Right kidney (tissue), 1 donor: ENCODE data around the gene GMDS.

Experiments
- DNase-seq: peaks from one replicate; pipeline ENCODE4 v3.0.0-alpha.2; 2016

Gene GMDS

DNA sequence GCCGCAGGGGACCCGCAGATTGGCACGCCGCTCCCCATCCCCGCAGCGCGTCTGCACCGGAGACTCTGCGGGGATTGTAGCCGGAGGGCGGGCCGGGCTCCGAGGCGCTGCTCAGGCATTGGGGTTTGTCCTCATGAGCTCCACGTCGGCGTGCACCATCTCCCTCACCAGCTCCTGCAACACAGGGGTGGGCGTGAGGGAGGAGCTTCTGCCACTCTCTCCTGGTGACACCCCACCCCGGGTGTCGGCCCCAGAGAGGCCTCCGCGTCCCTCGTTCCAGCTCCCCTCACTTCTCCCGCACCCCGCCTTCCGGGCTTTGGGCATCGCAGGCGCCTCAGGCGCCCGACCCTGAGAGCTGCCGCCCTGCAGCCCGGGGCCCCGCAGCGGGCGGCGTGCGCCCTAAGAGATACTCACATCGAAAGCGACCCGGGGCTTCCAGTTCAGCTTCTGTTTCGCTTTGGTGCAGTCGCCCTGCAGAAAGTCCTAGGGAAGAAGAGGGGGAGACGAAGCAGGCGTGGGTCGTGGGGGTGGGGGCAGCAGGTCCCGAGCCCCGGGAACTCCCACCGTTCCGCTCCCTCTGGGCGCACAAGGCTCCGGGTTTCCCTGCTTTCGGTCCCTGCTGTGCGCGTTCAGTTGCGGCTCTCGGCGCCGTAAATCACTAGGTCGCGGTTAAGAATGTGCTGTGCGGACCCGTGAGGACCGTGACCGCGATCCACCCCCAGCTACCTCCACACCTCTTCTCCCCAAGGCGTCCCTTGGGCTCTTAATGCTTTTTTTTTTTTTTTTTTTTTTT is 621.2 kb downstream of the GMDS start:
- peak; percentile 83 for DNase-seq

- no peak for DNase-seq
Observed at GRCh38 chr6:1623769-1624057, 621.7 kb downstream of the GMDS start.

DNA sequence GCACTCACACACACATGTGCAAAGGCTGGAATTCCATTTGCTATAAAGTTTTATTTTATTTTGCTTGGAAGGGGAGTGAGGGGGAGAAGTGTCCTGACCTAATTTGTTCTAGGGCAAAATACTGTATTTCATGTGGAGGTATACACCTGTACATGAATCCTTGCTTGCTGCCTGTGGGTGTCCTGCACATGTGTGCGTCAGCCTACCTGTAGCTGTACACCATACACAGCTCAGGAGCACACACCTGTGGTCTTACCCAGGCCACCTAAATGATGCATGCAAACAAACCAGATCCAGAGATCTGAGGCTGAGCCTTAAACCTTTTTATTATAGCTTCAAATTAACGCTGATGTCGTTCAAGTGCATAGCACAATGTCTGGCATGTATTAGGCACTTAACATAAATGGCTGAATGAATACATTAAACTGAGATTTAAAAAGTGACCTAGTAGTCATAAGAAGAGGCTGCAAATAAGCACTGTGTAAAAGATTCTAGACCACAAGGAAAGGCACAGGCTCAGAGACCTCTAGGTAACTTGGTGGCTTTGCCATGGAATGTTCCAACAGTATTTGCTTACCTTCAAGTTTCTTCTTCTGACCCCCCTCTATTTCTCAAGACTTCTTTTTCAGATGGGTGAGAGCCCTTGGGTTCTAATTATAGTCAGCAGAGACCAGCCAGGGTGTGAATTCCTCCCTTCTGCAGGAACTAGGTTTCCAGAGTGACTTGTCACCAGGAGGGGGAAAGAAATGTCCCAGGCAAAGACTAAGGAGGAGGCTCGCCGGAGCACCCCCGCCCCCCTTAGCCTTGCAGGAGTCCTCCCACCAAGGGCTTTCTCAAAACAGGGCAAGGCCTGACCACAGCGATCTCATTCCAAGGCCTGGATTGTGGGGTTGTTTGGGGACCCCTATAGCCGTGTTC is 622.3 kb downstream of the GMDS start:
- peak; percentile 66 for DNase-seq

DNA sequence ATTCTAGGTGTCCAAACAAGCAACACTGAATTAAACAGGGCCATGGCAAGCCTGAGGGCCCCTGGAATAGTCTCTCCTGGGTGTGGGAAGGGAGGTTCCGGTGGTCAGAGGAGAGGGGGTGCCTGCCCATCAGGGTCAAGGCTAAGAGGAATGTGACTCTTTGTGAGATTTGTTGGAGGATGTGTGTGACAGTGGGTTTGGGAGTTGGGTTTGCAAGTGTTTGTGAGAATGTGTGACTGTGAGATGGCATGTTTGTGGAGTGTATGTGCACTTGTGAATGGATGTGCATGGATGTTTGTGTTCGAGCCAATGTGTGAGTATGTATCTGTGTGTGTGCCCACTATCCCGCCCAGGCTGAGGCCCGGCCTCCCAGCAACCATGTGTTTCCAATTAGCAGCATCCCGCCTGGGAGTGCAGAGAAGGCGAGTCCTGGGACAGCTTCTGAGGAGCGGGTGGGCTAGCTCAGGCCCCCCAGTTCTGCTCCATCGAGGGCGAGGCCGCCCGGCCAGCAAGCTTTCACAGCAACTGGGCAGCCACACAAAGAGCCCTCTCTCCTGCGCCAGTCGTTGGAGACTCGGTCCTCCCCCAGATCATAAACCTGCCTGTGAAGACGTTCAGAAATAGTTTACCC is 623.1 kb downstream of the GMDS start:
- DNase-seq: peak; percentile 68

- peak; percentile 58 for DNase-seq
Observed at GRCh38 chr6:1621070-1621701, 624.2 kb downstream of the GMDS start.

GRCh38 chr6:1620504-1621069 is 624.8 kb downstream of the GMDS start:
- DNase-seq: no peak

DNA sequence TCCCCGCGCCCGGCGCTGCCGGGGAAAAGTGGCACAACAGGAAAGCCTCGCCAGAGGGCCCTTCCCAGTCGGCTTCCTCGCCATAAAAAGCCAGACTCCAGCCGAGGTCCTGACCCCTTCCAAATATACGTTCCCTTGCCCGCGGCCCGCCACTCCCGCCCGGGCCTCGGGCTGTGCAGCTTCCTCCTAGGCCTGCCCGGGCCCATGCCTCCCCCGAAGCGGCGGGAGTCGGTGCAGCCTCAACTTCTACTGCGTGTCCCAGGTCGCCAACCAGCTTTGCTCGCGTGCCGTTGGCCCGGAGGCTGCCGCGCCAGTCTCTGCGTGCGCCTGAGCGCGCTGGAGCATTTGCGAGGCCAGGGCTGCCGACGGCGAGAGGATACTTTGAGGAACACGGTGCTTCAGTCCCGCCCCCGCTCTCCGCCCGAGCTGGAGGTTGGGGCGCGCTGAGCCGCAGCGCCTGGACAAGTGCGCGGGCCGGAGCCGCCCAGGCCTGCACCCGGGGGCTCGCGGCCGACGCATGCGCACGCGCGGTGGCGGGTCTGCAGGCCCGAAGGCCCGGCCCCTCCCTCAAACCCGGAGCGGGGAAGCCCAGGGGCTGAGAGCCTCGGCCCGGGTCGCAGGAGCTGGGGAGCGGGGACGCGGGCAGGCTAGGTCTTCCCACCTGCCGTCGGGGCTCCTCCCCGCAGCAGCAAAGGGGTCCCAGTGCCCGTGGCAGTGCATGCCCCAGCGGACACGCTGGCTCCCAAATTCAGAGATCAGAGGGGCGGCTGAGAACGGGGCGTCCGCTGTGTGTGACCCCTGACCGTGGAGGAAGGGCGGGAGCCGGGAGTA is 625.5 kb downstream of the GMDS start:
- peak; percentile 83 for DNase-seq

- DNase-seq: peak; percentile 73
Observed at GRCh38 chr6:1619098-1619672, 626.2 kb downstream of the GMDS start.

GRCh38 chr6:1618311-1619097 is 626.9 kb downstream of the GMDS start:
- DNase-seq: peak; percentile 44

DNA sequence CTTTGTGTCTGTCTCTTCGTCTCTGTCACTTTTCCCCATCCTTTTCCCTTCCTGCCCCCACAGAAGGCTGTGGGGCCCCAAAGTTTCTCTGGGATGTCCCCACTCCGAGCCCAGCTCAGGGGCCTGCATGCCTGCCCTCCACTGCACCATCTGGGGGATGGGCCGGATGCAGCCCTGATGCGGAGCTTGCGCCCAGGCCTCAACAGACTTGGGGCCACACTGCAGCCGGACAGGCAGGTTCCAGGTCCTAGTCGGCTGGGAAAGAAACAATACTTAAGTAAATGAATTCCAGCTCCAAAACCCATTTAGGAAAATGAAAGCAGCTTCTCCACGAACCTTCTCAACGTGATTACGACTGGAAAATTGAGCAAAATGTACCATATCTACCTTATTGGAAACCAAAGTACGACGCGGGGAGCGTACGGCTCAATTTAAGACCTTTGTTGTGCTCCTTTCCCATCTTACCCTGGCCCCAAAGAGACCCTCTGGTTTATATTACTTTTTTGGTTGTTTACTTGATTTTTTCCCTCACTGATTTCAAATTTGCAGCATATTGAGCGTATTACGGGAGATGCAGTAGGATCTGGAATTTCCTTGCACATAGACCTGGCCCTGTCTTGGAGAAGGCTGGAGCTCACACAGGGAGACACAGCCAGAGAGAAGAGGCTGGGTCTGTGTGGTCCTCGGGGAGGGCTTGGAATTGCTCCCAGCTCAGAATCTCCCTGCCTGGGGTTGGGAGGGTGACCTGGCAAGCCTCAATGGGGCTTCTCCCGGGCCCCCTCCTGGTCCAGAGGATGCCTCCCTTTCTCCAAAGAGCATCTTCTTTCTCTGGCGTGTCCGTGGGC is 627.7 kb downstream of the GMDS start:
- peak; percentile 47 for DNase-seq

DNA sequence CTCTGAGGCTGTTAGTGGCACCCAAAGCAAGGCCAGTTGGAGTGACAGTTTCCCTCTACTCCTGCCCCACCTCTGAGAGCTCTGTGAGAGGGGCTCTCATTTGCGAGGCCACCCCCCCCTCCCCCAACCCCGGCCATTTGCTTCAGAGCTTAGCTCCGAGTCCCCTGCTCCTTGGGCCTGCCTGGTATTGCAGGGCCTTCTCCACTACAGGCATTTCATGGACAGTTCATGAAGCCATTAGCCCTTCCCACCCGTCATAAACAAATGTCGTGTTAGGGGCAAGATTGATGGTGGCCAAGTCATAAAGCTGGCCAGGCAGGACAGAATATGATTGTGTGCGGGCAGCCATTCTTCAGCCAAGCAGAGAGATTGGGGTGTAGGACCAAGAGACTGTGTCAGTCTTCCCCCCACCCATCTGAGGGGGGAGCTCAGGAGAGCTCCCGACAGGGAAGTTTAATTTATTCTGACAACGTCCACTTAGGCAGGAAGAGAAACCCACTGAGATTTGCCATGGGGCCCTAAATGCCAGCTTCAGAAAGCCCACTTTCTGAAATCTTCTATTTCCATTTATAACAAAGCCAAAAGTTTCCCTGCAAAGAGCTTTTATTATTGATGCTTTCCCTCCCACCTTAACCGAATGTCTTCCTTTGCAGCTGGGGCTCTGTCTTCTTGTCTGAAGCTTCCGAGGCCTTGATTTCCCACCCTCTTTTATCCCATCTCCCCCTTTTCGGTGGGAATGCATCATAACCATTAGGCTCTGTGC is 628.5 kb downstream of the GMDS start:
- DNase-seq: peak; percentile 46

DNA sequence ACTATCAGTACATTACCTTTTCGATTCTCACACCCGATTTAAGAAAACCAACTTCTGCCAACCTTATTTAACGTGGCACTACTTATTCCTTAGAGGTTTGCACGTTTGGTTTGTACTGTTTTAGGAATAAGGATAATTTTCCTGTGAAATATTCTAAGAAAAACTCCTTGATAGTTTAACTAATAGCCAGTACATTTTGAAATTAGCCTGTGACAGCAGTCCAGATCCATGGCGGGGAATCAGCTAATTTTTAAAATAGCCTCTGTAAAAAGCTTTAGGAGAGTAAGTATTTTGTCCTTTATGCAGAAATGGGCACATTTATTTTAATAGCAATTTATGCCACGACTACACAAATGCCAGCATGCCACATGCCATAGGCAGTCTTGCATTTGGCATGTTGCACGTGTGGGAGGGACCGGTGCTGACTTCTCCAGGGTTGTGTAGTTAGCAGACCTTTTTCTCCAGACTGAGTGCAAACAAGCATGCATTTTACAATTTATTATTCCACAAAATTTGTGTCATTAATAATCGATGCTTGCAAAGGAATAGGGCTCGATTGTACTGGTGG is 629.5 kb downstream of the GMDS start:
- DNase-seq: peak; percentile 61

DNA sequence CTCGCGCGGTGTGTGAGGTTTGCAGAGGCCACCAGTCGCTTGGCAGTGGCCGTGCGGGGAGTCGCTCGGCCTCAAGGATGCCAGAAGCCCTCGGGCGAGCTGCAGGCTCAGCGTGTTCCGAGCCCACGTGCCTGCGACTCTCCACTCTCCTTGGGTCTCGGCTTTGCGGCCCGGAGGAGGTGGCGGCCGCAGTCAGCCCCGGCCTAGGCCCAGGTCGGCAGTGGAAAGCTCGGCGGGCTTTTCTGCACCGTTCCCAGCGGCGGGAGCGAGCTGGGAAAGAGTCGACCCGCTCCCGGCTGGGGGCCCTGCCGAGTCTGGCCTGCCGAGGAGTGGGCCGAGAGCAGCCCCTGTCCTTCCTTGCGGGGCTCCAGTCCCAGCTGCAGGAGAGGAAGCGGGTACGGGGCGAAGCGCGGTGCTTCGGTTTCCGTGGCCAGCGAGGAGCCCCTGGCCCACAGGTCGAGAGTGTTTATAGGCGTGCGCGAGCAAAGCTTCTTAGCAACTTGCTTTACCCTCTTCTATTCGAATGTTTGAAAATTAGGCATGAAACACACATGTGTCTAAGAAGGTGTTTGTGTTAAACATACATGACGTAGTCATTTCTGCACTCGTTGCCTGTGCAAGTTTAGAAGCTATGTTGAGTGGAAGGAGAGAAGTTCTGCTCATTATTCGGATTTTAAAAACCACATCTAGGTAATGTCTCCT is 630.1 kb downstream of the GMDS start:
- DNase-seq: peak; percentile 80

DNA sequence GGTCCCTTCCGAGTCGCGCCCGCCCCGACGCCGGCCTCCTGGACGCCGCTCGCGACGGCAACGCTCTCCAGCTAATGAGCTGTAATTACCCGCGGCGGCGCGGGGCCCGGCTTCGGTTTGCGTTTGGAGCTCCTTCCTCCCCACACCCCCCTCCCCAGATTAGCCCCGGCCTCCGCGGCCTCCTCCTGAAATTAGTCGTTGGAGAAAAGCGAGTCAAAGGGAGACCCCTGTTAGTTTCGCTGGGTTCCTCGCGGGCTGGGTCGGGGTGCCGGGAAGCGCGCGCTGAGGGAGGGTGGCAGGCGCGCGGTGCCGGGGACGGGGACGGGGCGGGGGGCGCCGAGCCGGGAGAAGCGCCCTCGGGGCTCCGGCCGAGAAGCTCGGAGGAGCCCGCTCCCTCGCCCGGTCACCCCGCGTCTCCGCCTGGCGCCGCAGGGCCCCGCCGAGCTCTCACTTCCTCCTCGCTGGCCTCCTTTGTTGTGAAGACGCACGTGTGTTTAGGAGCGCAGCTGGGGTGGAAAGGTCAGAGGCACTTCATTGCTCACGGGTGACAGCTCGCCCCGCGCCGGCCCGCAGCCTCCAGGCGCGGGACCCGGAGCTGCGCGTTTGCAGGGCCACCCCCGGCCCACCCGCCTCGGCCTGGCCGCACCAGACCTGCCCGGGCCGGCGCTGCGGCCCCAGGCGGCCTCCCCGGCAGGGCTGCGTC is 630.8 kb downstream of the GMDS start:
- DNase-seq: peak; percentile 79

DNA sequence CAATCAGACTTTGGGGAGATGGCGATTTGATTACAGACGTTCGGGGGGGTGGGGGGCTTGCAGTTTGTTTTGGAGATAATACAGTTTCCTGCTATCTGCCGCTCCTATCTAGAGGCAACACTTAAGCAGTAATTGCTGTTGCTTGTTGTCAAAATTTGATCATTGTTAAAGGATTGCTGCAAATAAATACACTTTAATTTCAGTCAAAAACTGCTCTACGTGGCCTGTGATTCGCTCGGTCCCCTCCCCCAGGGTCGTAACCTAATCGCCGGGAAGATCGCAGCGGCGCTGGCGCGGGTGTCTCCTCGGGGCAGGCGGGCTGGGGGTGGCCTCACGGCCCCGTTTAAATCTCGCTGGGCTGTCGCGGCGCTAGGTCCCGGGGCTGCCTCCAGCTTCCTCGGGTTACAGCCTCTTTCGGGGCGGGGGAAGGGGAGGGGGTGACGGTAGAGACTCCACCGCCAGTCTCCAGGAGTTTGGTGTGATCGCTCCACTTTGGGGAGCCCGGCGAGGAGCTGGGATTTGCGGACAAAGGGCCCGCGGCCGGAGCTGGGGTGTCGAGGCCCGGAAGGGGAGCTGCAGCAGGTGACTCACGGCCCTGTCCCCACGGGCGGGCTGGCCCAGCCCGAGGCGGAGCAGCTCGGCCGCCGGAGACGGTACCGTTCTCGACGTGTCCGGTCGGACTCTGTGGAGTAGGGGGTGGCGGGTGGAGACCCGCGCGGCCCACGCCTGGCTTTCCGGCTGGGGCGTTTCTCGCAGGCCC is 631.5 kb downstream of the GMDS start:
- DNase-seq: peak; percentile 83

DNA sequence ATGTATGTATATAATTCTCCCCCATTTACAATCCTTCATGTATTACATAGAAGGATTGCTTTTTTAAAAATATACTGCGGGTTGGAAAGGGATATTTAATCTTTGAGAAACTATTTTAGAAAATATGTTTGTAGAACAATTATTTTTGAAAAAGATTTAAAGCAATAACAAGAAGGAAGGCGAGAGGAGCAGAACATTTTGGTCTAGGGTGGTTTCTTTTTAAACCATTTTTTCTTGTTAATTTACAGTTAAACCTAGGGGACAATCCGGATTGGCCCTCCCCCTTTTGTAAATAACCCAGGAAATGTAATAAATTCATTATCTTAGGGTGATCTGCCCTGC is 632.1 kb downstream of the GMDS start:
- DNase-seq: no peak
